ENCODE data around the gene LUZP2.
"Not testable (repeated sequence)": the region's sequence is repeated elsewhere in the genome, so short reads cannot be mapped to it uniquely, and the experiment has no call there.

Gene LUZP2

GRCh38 chr11:24833573-24833972 is 336.7 kb downstream of the LUZP2 start:
- no peak for DNase-seq

GRCh38 chr11:24837112-24837511 is 340.3 kb downstream of the LUZP2 start:
- no peak for DNase-seq

GRCh38 chr11:24842308-24842707 is 345.5 kb downstream of the LUZP2 start:
- no peak for DNase-seq

GRCh38 chr11:24844406-24844805 is 347.6 kb downstream of the LUZP2 start:
- DNase-seq = no peak

- no peak for DNase-seq
Measured at GRCh38 chr11:24848857-24849256, 352.0 kb downstream of the LUZP2 start.

- DNase-seq = no peak
Measured at GRCh38 chr11:24855951-24856350, 359.1 kb downstream of the LUZP2 start.

GRCh38 chr11:24859801-24860300 is 363.0 kb downstream of the LUZP2 start:
- no peak for DNase-seq

GRCh38 chr11:24861440-24861839 is 364.6 kb downstream of the LUZP2 start:
- no peak for DNase-seq

- DNase-seq = no peak
Measured at GRCh38 chr11:24866743-24867142, 369.9 kb downstream of the LUZP2 start.

GRCh38 chr11:24870048-24870447 is 373.2 kb downstream of the LUZP2 start:
- no peak for DNase-seq

- DNase-seq = no peak
Measured at GRCh38 chr11:24872186-24872585, 375.3 kb downstream of the LUZP2 start.

GRCh38 chr11:24872651-24873311 is 375.9 kb downstream of the LUZP2 start:
- no peak for DNase-seq

GRCh38 chr11:24880962-24881361 is 384.1 kb downstream of the LUZP2 start:
- DNase-seq = no peak

GRCh38 chr11:24885580-24886173 is 388.8 kb downstream of the LUZP2 start:
- DNase-seq = no peak

GRCh38 chr11:24886880-24887619 is 390.2 kb downstream of the LUZP2 start:
- no peak for DNase-seq

- DNase-seq = no peak
Measured at GRCh38 chr11:24890426-24890825, 393.6 kb downstream of the LUZP2 start.

- not testable (repeated sequence) for DNase-seq
Measured at GRCh38 chr11:24891845-24892492, 395.1 kb downstream of the LUZP2 start.

GRCh38 chr11:24896118-24896835 is 399.4 kb downstream of the LUZP2 start:
- no peak for DNase-seq

GRCh38 chr11:24900514-24900913 is 403.7 kb downstream of the LUZP2 start:
- no peak for DNase-seq

- no peak for DNase-seq
Measured at GRCh38 chr11:24900960-24901549, 404.2 kb downstream of the LUZP2 start.

GRCh38 chr11:24903555-24903954 is 406.7 kb downstream of the LUZP2 start:
- no peak for DNase-seq

GRCh38 chr11:24925091-24925490 is 428.2 kb downstream of the LUZP2 start:
- no peak for DNase-seq
